HepG2 (cell line): ENCODE data around the gene MRPL43.

Experiments
- ELF1 ChIP-seq: sonication (generic); formaldehyde crosslinking; IDR thresholded peaks from 2 replicates; pipeline ENCODE4 v1.4.0; 2020; ENCODE audit warnings: missing genetic modification reagents
- ESRRA ChIP-seq: sonication (generic); formaldehyde crosslinking; IDR thresholded peaks from 2 replicates; pipeline ENCODE4 v1.5.1; 2020; ENCODE audit warnings: mild to moderate bottlenecking, low read depth, missing genetic modification reagents
- HCFC1 ChIP-seq: fragments of 150-350 bp; IDR thresholded peaks from 2 replicates; pipeline ENCODE4 v1.6.1; 2014; ENCODE audit warnings: low read depth, low read length
- KLF6 ChIP-seq: IDR thresholded peaks from 2 replicates; pipeline ENCODE4 v1.8.0; 2016; ENCODE audit warnings: missing biosample characterization, missing genetic modification reagents
- ZSCAN22 ChIP-seq: sonication (generic); formaldehyde crosslinking; IDR thresholded peaks from 2 replicates; pipeline ENCODE4 v1.4.0; 2020; ENCODE audit warnings: mild to moderate bottlenecking, missing genetic modification reagents
- TF ChIP-seq, protein P1 (sequence below): sonication (generic); formaldehyde crosslinking; IDR thresholded peaks from 2 replicates; pipeline ENCODE4 v1.5.0; 2020; ENCODE audit warnings: mild to moderate bottlenecking, missing genetic modification reagents, moderate library complexity

DNA sequence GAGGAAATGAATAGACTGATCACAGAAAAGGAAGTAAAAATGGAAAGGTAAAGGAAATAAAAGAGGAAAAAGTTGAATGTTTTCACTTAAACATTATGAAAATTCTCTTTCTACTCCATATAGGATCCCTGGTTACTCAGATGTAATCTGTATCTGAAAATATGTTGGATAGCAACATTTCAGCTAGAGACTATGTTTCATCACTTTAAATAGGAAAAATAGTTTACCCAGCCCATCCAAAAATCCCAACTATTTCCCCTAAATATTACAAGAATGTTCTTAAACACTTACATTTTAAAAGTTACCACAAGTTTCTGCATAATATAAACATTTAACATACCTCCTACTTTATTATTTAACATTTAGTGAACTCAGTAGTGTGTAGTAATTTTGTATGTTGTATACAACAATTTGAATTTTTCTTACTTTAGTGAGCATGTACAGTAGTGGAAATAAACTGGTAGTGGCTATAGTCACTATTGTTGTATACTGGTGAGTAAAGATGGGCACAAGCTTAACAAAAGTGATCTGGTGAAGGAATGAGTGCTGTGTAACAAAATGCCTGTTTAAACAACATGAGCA lies 47.4 kb downstream of the MRPL43 start:
- no peak for TF ChIP-seq HCFC1
- TF ChIP-seq, protein P1, sequence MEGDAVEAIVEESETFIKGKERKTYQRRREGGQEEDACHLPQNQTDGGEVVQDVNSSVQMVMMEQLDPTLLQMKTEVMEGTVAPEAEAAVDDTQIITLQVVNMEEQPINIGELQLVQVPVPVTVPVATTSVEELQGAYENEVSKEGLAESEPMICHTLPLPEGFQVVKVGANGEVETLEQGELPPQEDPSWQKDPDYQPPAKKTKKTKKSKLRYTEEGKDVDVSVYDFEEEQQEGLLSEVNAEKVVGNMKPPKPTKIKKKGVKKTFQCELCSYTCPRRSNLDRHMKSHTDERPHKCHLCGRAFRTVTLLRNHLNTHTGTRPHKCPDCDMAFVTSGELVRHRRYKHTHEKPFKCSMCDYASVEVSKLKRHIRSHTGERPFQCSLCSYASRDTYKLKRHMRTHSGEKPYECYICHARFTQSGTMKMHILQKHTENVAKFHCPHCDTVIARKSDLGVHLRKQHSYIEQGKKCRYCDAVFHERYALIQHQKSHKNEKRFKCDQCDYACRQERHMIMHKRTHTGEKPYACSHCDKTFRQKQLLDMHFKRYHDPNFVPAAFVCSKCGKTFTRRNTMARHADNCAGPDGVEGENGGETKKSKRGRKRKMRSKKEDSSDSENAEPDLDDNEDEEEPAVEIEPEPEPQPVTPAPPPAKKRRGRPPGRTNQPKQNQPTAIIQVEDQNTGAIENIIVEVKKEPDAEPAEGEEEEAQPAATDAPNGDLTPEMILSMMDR (CRISPR knock-in tag), result no peak
- no peak for TF ChIP-seq KLF6
- TF ChIP-seq ZSCAN22 (CRISPR knock-in tag), result no peak
- no peak for TF ChIP-seq ELF1 (CRISPR knock-in tag)
- no peak for TF ChIP-seq ESRRA
